ENCODE results near the gene ATL2.
"Not testable (repeated sequence)": the region's sequence is repeated elsewhere in the genome, so short reads cannot be mapped to it uniquely, and the experiment has no call there.

Gene ATL2

DNA sequence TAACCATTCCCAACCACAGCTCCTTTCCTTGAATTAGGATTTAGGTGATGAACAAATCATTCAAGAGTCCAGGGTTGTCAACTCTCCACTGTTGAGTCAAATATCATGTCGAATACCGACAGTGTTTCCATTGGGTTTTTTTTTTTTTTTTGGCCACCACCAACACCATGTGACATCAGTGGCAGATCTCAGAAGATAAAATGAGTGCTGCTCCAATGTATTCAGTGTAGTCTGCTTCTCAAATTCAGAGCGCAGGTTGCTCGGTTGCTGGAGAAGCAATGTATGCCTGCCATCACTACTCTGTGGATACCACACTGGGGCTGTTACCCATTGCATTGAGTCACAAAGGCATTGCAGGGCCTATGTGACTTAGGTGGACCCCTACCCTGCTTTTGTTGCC, 10.8 kb upstream of the ATL2 start:
- DNase-seq, result peak in 2 of 5 experiments; percentile 13 to 91

- DNase-seq, result no peak
These were observed 9.7 kb upstream of the ATL2 start for GRCh38 chr2:38386821-38387220.

DNA sequence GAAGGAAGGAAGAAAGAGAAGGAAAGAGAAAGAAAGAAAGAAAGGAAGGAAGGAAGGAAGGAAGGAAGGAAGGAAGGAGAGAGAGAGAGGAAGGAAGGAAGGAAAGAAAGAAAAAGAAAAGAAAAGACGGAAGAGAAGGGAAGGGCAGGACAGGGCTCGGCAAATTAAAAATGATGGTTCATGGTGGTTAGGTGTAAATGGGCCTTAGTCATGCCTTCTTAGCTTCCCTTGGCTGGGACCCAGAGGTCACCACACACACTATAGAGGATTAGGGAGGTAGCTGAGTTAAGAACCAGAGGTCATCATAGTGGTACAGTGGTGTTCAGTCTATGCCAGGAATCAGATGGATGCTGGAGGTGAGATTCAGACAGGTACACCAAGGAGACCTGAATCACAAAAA, 9.3 kb upstream of the ATL2 start:
- DNase-seq, result no peak

DNA sequence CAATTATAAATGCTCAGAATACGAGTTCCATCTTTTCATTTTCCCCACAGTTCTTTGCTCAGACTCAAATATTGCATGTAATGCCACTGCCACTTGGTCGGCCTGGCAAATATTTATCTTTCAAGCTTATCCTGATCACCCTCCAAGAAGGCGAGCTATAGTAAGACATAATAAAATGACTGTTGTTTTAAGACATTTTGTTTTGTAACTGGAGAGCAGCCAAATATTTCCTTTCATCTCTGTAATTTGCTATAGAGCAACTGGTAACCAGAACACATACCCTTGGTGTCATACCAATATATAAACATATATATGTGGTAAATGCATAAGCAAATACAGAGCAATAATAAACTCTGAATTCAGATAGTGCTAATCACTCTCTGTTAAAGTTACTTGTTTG, 7.3 kb upstream of the ATL2 start:
- DNase-seq, result no peak

- DNase-seq, result not testable (repeated sequence)
These were observed 6.7 kb upstream of the ATL2 start for GRCh38 chr2:38383741-38384140.

GRCh38 chr2:38381381-38382143, 4.5 kb upstream of the ATL2 start:
- no peak for DNase-seq

GRCh38 chr2:38380397-38381130, 3.5 kb upstream of the ATL2 start:
- peak in 1 of 5 experiments; percentile 86 for DNase-seq

DNA sequence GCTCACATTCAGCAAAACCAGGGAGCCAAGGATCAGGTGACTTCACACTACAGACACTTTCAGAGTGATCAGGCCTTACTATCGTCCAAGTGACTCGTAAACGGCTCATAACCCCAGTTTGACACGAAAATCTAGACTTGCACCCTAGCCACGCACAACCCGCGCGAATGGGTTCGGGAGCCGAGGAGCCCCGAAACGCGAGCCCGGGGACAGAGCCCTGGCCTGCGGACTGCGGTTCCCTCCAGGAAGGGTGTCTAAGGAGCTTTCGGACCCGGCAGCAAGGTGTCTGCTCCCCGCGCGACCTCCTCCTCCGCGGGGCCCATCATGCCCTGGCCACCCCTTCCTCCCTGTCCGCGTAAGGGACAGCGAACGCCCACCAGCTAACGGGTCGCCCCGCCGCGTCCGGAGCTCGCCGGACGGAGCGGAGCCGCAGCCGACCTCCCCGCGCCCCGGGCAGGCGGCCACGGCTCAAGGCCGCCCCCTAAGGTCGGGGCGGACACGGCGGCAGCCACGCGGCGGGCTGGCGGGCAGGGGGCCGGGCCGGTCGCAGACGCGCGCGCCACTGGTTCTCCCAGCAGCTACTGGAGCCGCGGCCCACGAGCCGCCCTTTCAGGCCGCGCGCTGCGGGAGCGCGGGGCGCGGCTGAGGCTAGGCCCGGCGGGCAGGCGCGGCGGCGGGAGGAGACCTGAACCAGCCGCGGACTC, 575 bp downstream of the ATL2 start:
- DNase-seq, result peak; percentile 22 to 84 (median 35)

DNA sequence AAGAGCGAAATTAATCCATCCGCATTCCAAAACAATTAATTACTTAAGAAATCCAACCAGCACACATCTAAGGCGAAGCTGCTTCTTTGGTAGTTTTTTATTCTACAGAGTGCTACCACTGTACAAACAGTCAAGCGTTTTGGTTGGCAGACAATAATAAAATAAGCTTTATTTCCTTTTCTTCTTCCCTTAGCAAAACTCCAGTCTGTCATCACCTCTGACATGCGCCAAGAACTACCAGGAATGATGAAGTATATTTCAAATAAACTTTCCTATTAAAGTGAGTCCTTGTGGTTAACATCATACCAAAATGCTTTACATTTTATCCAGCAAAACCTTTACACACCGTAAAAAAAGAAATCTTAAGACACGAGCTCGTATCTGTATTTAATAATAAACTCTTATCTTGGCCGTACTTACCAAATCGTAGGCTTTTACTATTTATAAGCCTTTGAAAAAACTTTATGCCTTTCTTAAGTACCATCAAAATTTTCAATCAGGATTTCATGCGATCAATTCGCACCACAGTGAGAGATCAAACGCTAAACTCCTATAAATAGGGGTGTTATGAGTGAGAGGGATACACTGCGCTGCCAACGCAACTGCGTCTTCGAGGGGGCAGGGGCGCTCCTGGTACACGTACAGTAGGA, 1.3 kb downstream of the ATL2 start:
- peak in 2 of 5 experiments; percentile 12 to 50 for DNase-seq

DNA sequence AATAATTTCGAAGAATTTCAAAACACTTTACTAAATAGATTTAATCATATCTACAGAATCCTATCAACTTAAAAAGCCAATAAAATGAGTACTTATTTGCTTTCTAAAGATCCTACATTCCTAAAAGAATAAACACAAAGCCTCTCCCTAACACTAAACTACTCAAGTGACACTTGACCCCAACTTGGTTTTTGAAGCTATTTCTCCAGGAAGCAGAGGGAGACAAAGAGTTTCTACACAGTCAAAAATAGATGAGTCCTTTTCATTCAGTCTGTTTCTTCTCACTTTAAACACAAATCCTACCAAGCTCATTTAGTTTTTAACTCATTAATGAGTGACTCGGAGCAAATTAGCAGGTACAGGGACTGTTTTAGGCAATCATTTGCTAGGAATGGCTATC, 2.1 kb downstream of the ATL2 start:
- DNase-seq, result no peak

DNA sequence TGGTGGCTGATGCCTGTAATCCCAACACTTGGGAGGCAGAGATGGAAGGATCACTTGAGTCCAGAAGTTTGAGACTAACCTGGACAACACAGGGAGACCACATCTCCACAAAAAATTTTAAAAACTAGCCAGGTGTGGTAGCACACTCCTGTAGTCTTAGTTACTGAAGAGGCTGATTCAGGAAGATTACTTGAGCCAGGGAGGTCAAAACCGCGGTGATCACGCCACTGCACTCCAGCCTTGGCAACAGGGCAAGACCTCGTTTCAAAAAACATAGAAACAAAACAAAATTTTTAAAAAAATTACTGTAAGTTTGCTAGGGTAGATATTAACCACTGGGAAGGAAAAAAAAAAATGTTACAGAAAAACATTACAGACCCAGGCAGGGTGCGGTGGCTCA, 5.8 kb downstream of the ATL2 start:
- no peak for DNase-seq

GRCh38 chr2:38370664-38371063, 6.4 kb downstream of the ATL2 start:
- peak in 1 of 5 experiments; percentile 38 for DNase-seq

GRCh38 chr2:38362232-38362631, 14.8 kb downstream of the ATL2 start:
- no peak for DNase-seq

DNA sequence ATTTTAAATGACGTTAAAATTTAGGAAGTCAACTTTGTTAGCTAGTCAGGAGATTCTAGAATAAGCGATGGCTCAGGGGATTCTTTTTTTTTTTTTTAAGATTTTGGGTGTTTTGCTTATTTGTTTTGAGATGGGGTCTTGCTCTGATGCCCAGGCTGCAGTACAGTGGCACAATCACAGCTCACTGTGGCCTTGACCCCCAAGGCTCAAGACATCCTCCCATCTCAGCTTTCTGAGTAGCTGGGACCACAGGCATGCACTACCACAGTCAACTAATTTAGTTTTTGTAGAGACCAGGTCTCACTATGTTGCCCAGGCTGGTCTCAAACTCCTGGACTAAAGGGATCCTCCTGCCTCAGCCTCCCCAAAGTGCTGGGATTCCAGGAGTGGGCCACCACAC, 16.9 kb downstream of the ATL2 start:
- no peak for DNase-seq

DNA sequence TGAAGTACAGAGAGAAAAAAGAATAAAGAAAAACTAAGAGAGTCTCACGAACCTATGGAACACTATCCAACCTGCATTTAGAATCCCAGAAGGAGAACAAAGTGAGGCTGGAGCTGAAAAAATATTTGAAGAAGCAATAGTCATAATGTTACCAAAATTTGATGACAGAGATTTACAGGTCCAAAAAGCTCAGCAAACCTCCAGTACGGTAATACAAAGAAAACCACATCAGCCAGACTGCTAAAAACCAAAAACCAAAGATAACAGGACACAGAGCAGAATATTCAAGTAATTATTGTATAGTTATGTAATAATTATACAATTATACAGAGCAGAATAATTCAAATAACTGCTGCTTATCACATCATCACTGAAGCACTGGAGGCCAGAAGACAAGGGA, 23.7 kb downstream of the ATL2 start:
- DNase-seq, result peak in 1 of 5 experiments; percentile 60

- DNase-seq, result no peak
These were observed 24.7 kb downstream of the ATL2 start for GRCh38 chr2:38352336-38352735.

- DNase-seq, result no peak
These were observed 31.6 kb downstream of the ATL2 start for GRCh38 chr2:38345323-38346038.

- DNase-seq, result no peak
These were observed 32.3 kb downstream of the ATL2 start for GRCh38 chr2:38344813-38345212.

GRCh38 chr2:38343212-38343611, 33.9 kb downstream of the ATL2 start:
- no peak for DNase-seq

- no peak for DNase-seq
These were observed 40.5 kb downstream of the ATL2 start for GRCh38 chr2:38336621-38337020.

GRCh38 chr2:38330754-38331153, 46.3 kb downstream of the ATL2 start:
- DNase-seq, result no peak

GRCh38 chr2:38327580-38327979, 49.5 kb downstream of the ATL2 start:
- no peak for DNase-seq

Measured in T-helper 2 cell (primary cell).